Smooth muscle cell of the brain vasculature (primary cell): Measurements from ENCODE around the gene CNN2.

Experiments
- DNase-seq: peaks from one replicate; pipeline ENCODE4 v3.0.0-alpha.2; 2012; ENCODE audit warnings: low read depth, low spot score

Gene CNN2

GRCh38 chr19:1065606-1066109 lies 39.2 kb downstream of the CNN2 start:
- DNase-seq, result no peak

- no peak for DNase-seq
These were observed 39.9 kb downstream of the CNN2 start for GRCh38 chr19:1066251-1066747.

- no peak for DNase-seq
These were observed 40.4 kb downstream of the CNN2 start, which contains the start of gene ARHGAP45 for GRCh38 chr19:1066748-1067340. Gene ARHGAP45, plus strand, starts transcription at chr19:1067167. Its CDS starts 239 bp downstream, at chr19:1067406.

- DNase-seq, result no peak
These were observed 41.0 kb downstream of the CNN2 start for GRCh38 chr19:1067341-1067957.

GRCh38 chr19:1068009-1069001 lies 41.9 kb downstream of the CNN2 start:
- DNase-seq, result no peak

GRCh38 chr19:1069009-1069779 lies 42.8 kb downstream of the CNN2 start:
- no peak for DNase-seq

GRCh38 chr19:1070576-1070930 lies 44.1 kb downstream of the CNN2 start:
- no peak for DNase-seq

GRCh38 chr19:1070931-1071791 lies 44.8 kb downstream of the CNN2 start:
- DNase-seq, result no peak

GRCh38 chr19:1072371-1073015 lies 46.1 kb downstream of the CNN2 start:
- DNase-seq, result no peak

- no peak for DNase-seq
These were observed 46.9 kb downstream of the CNN2 start for GRCh38 chr19:1073063-1073955.

GRCh38 chr19:1073956-1074517 lies 47.6 kb downstream of the CNN2 start:
- no peak for DNase-seq

- DNase-seq, result no peak
These were observed 48.3 kb downstream of the CNN2 start for GRCh38 chr19:1074544-1075283.

- DNase-seq, result no peak
These were observed 49.6 kb downstream of the CNN2 start for GRCh38 chr19:1076046-1076386.

- DNase-seq, result no peak
These were observed 50.5 kb downstream of the CNN2 start for GRCh38 chr19:1076951-1077350.

- no peak for DNase-seq
These were observed 53.2 kb downstream of the CNN2 start for GRCh38 chr19:1079566-1080111.

- DNase-seq, result no peak
These were observed 54.2 kb downstream of the CNN2 start for GRCh38 chr19:1080360-1081161.
